Measurements from ENCODE around the gene KRT6A. TPM values are rescaled to one million over a fixed set of nuclear protein-coding genes. Genes with fewer than 3 reads are reported as not detected.

The KRT6A gene
- total RNA-seq, 4 donors from 2014 or later = 1,263 to 22,053 (median 17,717) TPM

- no peaks in the 10 kb centered on the region for H3K9me3 ChIP-seq
- TF ChIP-seq CTCF (IDR thresholded peaks at IDR 0.05) = no peak
- TF ChIP-seq POLR2A (IDR thresholded peaks at IDR 0.05) = no peak
- no peak overlapping the region for H3K27ac ChIP-seq
- intact Hi-C loops (cut with DNase I) = no loop called here
- no peak for DNase-seq
- no peaks in the 10 kb centered on the region for H3K27me3 ChIP-seq
- no peaks in the 10 kb centered on the region for H3K36me3 ChIP-seq
- 60 to 78% methylated on average over 1 to 4 of the region's 4 CpGs for WGBS, 2 donors
- no peak overlapping the region for H3K4me3 ChIP-seq
- H3K4me1 ChIP-seq = peaks cover 0 to 7% (median 0%) of the 10 kb centered on the region in 3 donors
These were observed 39.6 kb upstream of the KRT6A start for GRCh38 chr12:52532636-52533035.

GRCh38 chr12:52531566-52532300 is 38.7 kb upstream of the KRT6A start:
- 69 to 76% methylated on average over 17 to 18 of the region's 18 CpGs for WGBS, 2 donors
- no peak for DNase-seq
- H3K4me1 ChIP-seq = peaks cover 0 to 4% (median 0%) of the 10 kb centered on the region in 3 donors
- H3K27ac ChIP-seq = no peak overlapping the region
- H3K36me3 ChIP-seq = no peaks in the 10 kb centered on the region
- no peaks in the 10 kb centered on the region for H3K9me3 ChIP-seq
- TF ChIP-seq POLR2A (IDR thresholded peaks at IDR 0.05) = no peak
- TF ChIP-seq CTCF (IDR thresholded peaks at IDR 0.05) = no peak
- H3K27me3 ChIP-seq = no peaks in the 10 kb centered on the region
- H3K4me3 ChIP-seq = no peak overlapping the region
- intact Hi-C loops (cut with DNase I) = no loop called here

GRCh38 chr12:52530905-52531304 is 37.8 kb upstream of the KRT6A start:
- Histone ChIP-seq H3K27me3 (no peaks in the 10 kb centered on the region), H3K9me3 (no peaks in the 10 kb centered on the region), H3K27ac (no peak overlapping the region), H3K4me1 (peaks cover 2 to 13% (median 5%) of the 10 kb centered on the region in 3 donors), H3K36me3 (no peaks in the 10 kb centered on the region), H3K4me3 (no peak overlapping the region)
- intact Hi-C loops (cut with DNase I) = no loop called here
- TF ChIP-seq CTCF (IDR thresholded peaks at IDR 0.05) = no peak
- TF ChIP-seq POLR2A (IDR thresholded peaks at IDR 0.05) = no peak
- WGBS, 2 donors = no CpG with 5 or more reads among the region's 2 CpGs
- no peak for DNase-seq

- TF ChIP-seq POLR2A (IDR thresholded peaks at IDR 0.05) (no peak), CTCF (IDR thresholded peaks at IDR 0.05) (no peak)
- intact Hi-C loops (cut with DNase I) = no loop called here
These were observed 37.3 kb upstream of the KRT6A start for GRCh38 chr12:52530366-52530765.

GRCh38 chr12:52529846-52530245 is 36.8 kb upstream of the KRT6A start:
- Histone ChIP-seq H3K27ac (no peak overlapping the region), H3K4me1 (peaks cover 13 to 23% (median 13%) of the 10 kb centered on the region in 3 donors), H3K27me3 (no peaks in the 10 kb centered on the region), H3K9me3 (no peaks in the 10 kb centered on the region), H3K4me3 (no peak overlapping the region), H3K36me3 (no peaks in the 10 kb centered on the region)
- WGBS, 2 donors = 93 to 99% methylated on average over 8 of the region's 9 CpGs
- DNase-seq = no peak
- intact Hi-C loops (cut with DNase I) = loop anchor here (10.0 kb wide), 1 partner anchor 345 kb away; no protein-coding TSS in a partner anchor
- TF ChIP-seq POLR2A (IDR thresholded peaks at IDR 0.05) (no peak), CTCF (IDR thresholded peaks at IDR 0.05) (no peak)

More at GRCh38 chr12:52530366-52530765, 37.3 kb upstream of the KRT6A start:
- no peaks in the 10 kb centered on the region for H3K9me3 ChIP-seq
- H3K36me3 ChIP-seq = no peaks in the 10 kb centered on the region
- no peaks in the 10 kb centered on the region for H3K27me3 ChIP-seq
- 70% methylated on average over 2 of the region's 2 CpGs; no CpG with 5 or more reads in 1 of the 2 donors for WGBS, 2 donors
- peaks cover 8 to 18% (median 10%) of the 10 kb centered on the region in 3 donors for H3K4me1 ChIP-seq
- no peak overlapping the region for H3K27ac ChIP-seq
- DNase-seq = no peak
- H3K4me3 ChIP-seq = no peak overlapping the region

Measured in esophagus squamous epithelium (tissue), 5 donors.